Vagina (tissue), 2 donors: ENCODE data around the gene CDC45. TPM values are rescaled to one million over a fixed set of nuclear protein-coding genes. Genes with fewer than 3 reads are reported as not detected.
"Not testable (repeated sequence)": the region's sequence is repeated elsewhere in the genome, so short reads cannot be mapped to it uniquely, and the experiment has no call there.

Experiments
- DNase-seq, 2 donors: peaks; one replicate each; pipeline ENCODE4 v3.0.0-alpha.2; 2017; ENCODE audit errors: extremely low spot score in 2 of 2
- H3K27ac ChIP-seq: fragments of 200-600 bp; sonication (generic); one replicate; pipeline ENCODE4 v1.5.1; 2019
- H3K27me3 ChIP-seq: fragments of 200-600 bp; sonication (generic); one replicate; pipeline ENCODE4 v1.5.1; 2019
- H3K36me3 ChIP-seq, 2 donors: fragments of 200-600 bp; sonication (generic); one replicate each; pipeline ENCODE4 v1.5.1; 2017 to 2019
- H3K4me1 ChIP-seq: fragments of 200-600 bp; sonication (generic); one replicate; pipeline ENCODE4 v1.5.1; 2019
- H3K4me3 ChIP-seq, 2 donors: fragments of 200-600 bp; sonication (generic); 1 replicate in 1 of 2; 2 replicates in 1 of 2; pipeline ENCODE4 v1.5.1; 2016 to 2019
- H3K9me3 ChIP-seq: fragments of 200-600 bp; sonication (generic); one replicate; pipeline ENCODE4 v1.5.1; 2019
- POLR2A ChIP-seq, 2 donors: fragments of 450-650 bp; IDR thresholded peaks; one replicate each; pipeline ENCODE4 v1.6.1; 2017; ENCODE audit warnings: antibody characterized with exemption in 2 of 2, mild to moderate bottlenecking in 2 of 2, moderate library complexity in 2 of 2
- POLR2AphosphoS5 ChIP-seq, 2 donors: sonication (generic); formaldehyde crosslinking; IDR thresholded peaks; one replicate each; pipeline ENCODE4 v1.9.0; 2017; ENCODE audit warnings: antibody characterized with exemption in 2 of 2, mild to moderate bottlenecking in 2 of 2, low read depth in 1 of 2; ENCODE audit not compliant: insufficient read depth in 1 of 2
- intact Hi-C: fragments of 100-400 bp; cut with DNase I; formaldehyde crosslinking; loops from one replicate; pipeline ENCODE4 v1.15.1; 2023
- total RNA-seq: library from RNA; depleted of rRNA; stranded (reverse); fragments of >200 nt; gene quantifications from one replicate; pipeline ENCODE4 v1.2.3, GENCODE V29; 2016
- TF ChIP-seq, protein P1 (sequence below), 3 experiments: fragments of 450-650 bp in 2 of 3; fragments of 200-600 bp in 1 of 3; sonication (generic) in 1 of 3; IDR thresholded peaks; one replicate each; pipeline ENCODE4 v1.5.1; 2017 to 2019; ENCODE audit warnings: antibody characterized with exemption in 3 of 3, mild to moderate bottlenecking in 2 of 3, moderate library complexity in 2 of 3

The CDC45 gene
- total RNA-seq, 1 donor from 2014 or later: 0.74 TPM

DNA sequence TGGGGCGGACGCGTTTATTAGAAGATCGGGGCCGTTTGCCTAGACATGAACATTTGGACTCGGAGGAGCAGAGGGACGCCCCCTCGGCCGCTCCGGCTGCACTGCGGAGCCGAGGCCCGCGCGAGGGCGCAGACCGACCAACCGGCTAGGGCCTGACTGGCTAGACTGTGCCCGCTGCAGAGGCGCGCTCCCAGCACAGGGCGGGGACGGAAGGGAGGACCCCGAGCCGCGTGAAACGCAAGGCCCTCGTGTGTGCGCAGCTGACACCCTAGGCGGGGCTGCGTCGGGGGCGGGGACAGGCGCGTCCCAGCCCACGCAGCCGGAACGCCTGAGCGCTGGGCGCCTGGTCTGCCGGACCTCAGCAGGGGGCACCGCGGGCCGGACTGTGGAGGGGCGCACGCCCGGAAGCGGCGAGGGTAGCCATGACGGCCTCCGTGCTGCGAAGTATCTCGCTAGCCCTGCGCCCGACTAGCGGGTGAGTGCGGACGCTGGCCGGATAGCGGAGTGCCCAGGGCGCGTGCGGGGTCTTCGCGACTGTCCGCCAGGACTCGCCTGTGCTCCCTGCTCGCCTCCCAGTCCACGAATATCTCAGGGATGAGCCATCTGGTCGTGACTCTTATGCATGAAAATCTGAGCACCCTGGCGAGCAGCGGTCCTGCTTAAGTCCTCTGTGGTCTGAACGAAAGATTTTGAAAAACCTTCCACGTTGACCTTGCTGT, 47.4 kb upstream of the CDC45 start, which contains the start of gene MRPL40:
Gene MRPL40 (plus strand): TSS at position 413 of the 719 bp plus-strand sequence. CDS start 10 bp downstream, at position 423.
- intact Hi-C loops: loop anchor here (2.0 kb wide), 1 partner anchor 47 kb away; the partner anchor contains the start of genes CDC45 and UFD1

DNA sequence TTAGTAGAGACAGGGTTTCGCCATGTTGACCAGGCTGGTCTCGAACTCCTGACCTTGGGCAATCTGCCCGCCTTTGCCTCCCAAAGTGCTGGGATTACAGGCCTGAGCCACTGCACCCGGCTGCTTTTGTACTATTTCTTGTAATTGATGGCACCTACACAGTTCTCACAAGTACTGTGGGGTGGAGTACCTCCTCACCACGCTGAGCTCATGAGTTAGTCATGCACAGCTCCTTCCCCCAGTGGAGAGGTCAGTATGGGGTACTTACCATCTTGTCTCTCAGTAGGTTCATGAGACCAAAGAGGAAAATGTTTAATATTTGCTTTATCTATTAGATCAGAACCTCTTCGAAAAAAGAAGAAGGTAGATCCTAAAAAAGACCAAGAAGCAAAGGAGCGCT, 45.3 kb upstream of the CDC45 start:
- H3K9me3 ChIP-seq: no peaks in the 10 kb centered on the region
- intact Hi-C loops: no loop called here
- peaks cover 26% of the 10 kb centered on the region for H3K4me1 ChIP-seq
- no peak overlapping the region for H3K27ac ChIP-seq
- DNase-seq: no peak
- no peak overlapping the region for H3K4me3 ChIP-seq
- peaks cover 0 to 26% of the 10 kb centered on the region in 2 donors for H3K36me3 ChIP-seq
- no peak for TF ChIP-seq POLR2AphosphoS5 (IDR thresholded peaks at IDR 0.05; ENCODE audit: insufficient read depth in 1 of 2, low read depth in 1 of 2)
- no peaks in the 10 kb centered on the region for H3K27me3 ChIP-seq

More for the DNA sequence above, 47.4 kb upstream of the CDC45 start, which contains the start of gene MRPL40:
- H3K36me3 ChIP-seq: peaks cover 0 to 26% of the 10 kb centered on the region in 2 donors
- H3K27ac ChIP-seq: peak within 1 kb of the TSS; percentile 88
- TF ChIP-seq, protein P1, sequence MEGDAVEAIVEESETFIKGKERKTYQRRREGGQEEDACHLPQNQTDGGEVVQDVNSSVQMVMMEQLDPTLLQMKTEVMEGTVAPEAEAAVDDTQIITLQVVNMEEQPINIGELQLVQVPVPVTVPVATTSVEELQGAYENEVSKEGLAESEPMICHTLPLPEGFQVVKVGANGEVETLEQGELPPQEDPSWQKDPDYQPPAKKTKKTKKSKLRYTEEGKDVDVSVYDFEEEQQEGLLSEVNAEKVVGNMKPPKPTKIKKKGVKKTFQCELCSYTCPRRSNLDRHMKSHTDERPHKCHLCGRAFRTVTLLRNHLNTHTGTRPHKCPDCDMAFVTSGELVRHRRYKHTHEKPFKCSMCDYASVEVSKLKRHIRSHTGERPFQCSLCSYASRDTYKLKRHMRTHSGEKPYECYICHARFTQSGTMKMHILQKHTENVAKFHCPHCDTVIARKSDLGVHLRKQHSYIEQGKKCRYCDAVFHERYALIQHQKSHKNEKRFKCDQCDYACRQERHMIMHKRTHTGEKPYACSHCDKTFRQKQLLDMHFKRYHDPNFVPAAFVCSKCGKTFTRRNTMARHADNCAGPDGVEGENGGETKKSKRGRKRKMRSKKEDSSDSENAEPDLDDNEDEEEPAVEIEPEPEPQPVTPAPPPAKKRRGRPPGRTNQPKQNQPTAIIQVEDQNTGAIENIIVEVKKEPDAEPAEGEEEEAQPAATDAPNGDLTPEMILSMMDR (IDR thresholded peaks at IDR 0.05): no peak
- TF ChIP-seq POLR2A (IDR thresholded peaks at IDR 0.05) (peak in 1 of 2 donors; percentile 59), POLR2AphosphoS5 (IDR thresholded peaks at IDR 0.05; ENCODE audit: insufficient read depth in 1 of 2, low read depth in 1 of 2) (peak; percentile 57 to 89)
- H3K27me3 ChIP-seq: no peaks in the 10 kb centered on the region
- H3K4me3 ChIP-seq: peak within 1 kb of the TSS; percentile 81 to 93
- H3K9me3 ChIP-seq: no peaks in the 10 kb centered on the region
- H3K4me1 ChIP-seq: peaks cover 37% of the 10 kb centered on the region
- no peak for DNase-seq

DNA sequence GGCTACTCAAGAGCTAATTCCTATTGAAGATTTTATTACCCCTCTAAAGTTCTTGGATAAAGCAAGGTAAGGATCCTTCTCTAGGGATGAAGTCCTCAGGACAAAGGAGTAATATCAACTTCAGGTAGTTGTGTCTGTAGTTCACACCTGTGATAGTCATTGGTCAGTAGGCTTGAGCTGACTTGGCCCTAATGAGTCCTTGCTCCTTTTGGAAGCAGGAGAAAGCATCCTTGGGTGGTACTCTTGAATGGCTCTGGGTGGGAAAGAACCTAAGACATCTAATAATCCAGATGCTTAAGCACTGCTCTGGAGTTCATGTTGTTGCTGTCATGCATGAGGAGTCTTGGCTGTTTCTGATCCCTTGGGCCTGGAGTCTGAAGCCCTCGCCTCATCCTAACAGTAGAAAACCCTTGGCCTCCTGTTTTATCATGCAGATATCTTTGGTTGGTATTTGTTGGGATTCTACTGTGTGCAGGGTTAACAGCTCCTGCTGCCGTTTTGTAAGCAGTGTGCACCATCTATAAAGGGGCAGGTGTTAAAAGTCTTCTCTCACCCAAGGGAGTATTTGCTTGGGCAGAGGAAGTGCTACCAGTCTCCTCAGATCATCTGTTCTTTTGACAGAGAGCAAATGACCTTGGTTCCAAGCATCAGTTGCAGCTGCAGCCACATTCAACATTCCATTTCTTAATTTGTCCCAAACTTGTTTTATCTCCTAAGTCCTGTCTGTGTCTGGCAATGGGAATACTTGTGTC, 44.7 kb upstream of the CDC45 start:
- no peak for TF ChIP-seq POLR2AphosphoS5 (IDR thresholded peaks at IDR 0.05; ENCODE audit: insufficient read depth in 1 of 2, low read depth in 1 of 2)
- TF ChIP-seq, protein P1 (IDR thresholded peaks at IDR 0.05): no peak
- TF ChIP-seq POLR2A (IDR thresholded peaks at IDR 0.05): no peak
- DNase-seq: no peak
- Histone ChIP-seq H3K36me3 (peaks cover 0 to 26% of the 10 kb centered on the region in 2 donors), H3K4me3 (no peak overlapping the region), H3K9me3 (no peaks in the 10 kb centered on the region), H3K27me3 (no peaks in the 10 kb centered on the region), H3K27ac (no peak overlapping the region), H3K4me1 (peaks cover 20% of the 10 kb centered on the region)
- intact Hi-C loops: no loop called here

DNA sequence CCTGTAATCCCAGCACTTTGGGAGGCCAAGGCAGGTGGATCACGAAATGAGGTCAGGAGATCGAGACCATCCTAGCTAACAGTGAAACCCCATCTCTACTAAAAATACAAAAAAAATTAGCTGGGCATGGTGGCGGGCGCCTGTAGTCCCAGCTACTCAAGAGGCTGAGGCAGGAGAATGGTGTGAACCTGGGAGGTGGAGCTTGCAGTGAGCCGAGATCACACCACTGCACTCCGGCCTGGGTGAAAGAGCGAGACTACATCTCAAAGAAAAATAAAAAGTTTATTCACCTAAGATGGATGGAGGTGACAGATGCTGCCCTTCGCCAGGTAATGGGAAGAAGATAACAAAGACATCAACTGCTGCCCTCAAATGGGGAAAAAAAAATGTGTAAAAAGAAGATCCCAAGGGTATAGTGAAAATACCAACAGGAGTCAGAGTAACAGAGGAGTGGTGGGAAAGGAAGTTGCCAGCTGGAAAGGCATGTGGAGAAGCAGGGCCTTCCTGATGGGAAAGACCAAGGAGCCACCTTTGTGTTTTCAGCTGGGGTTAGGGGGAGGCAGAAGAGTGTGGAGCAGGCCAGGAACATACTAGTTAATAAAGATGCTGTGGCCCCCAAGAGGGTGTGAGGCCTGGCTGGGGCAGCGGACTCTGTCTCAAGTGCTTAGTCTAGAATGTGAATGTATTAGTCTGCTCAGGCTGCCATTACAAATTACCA, 43.1 kb upstream of the CDC45 start:
- intact Hi-C loops, DNase-seq: not testable (repeated sequence)
- H3K36me3 ChIP-seq: peaks cover 0 to 26% of the 10 kb centered on the region in 2 donors

DNA sequence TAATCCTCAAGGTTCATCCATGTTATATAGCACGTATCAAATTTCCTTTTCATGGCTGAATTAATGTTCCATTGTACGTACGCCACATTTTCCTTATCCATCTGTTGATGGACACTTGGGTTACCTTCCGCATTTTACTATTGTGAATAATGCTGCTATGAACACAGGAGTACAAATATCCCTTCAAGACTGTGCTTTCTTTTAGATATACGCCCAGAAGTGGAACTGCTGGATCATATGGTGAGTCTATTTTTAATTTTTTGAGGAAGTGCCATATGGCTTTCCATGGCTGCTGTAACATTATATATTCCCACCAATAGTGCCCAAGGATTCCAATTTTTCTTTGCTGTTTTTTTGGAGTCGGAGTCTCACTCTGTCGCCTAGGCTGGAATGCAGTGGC, 41.4 kb upstream of the CDC45 start:
- no peak for DNase-seq
- peaks cover 0 to 31% of the 10 kb centered on the region in 2 donors for H3K36me3 ChIP-seq
- no peaks in the 10 kb centered on the region for H3K27me3 ChIP-seq
- no peak overlapping the region for H3K27ac ChIP-seq
- intact Hi-C loops: no loop called here
- H3K4me1 ChIP-seq: peaks cover 2% of the 10 kb centered on the region
- TF ChIP-seq POLR2AphosphoS5 (IDR thresholded peaks at IDR 0.05; ENCODE audit: insufficient read depth in 1 of 2, low read depth in 1 of 2): no peak
- TF ChIP-seq POLR2A (IDR thresholded peaks at IDR 0.05): no peak
- TF ChIP-seq, protein P1 (IDR thresholded peaks at IDR 0.05): no peak
- H3K4me3 ChIP-seq: no peak overlapping the region
- H3K9me3 ChIP-seq: no peaks in the 10 kb centered on the region

More for the DNA sequence above, 43.1 kb upstream of the CDC45 start:
- H3K4me3 ChIP-seq, H3K4me1 ChIP-seq, H3K9me3 ChIP-seq, H3K27ac ChIP-seq, H3K27me3 ChIP-seq: not testable (repeated sequence)
